ENCODE measurements around the gene UCN2. TPM values are rescaled to one million over a fixed set of nuclear protein-coding genes. Genes with fewer than 3 reads are reported as not detected.
A peak's percentile ranks its signal among the peaks of the same experiment; 100 is the strongest.

The UCN2 gene
- total RNA-seq, 1 experiment from 2014 or later = 1.8 TPM

GRCh38 chr3:48565186-48565585 is 1.6 kb upstream of the UCN2 start:
- Histone ChIP-seq H3K4me1 (ENCODE audit: control insufficient read depth, insufficient read depth, low read length) (peaks cover 11% of the 10 kb centered on the region), H3K4me3 (ENCODE audit: low read depth in 2 of 2, low read length in 2 of 2) (no peak overlapping the region), H3K36me3 (ENCODE audit: control insufficient read depth, insufficient read depth, low read length) (no peaks in the 10 kb centered on the region), H3K27me3 (ENCODE audit: control insufficient read depth, insufficient read depth, low read length) (no peaks in the 10 kb centered on the region), H3K9me3 (ENCODE audit: control insufficient read depth, insufficient read depth, low read depth, low read length) (no peaks in the 10 kb centered on the region), H3K27ac (ENCODE audit: low read length) (no peak overlapping the region)
- TF ChIP-seq SIN3A (IDR thresholded peaks at IDR 0.05; ENCODE audit: borderline replicate concordance, insufficient read depth, low read depth, low read length) (no peak), TCF7L2 (IDR thresholded peaks at IDR 0.05; ENCODE audit: low read depth, low read length) (no peak), POLR2AphosphoS5 (IDR thresholded peaks at IDR 0.05; ENCODE audit: low read depth, low read length) (no peak), REST (IDR thresholded peaks at IDR 0.05; ENCODE audit: insufficient read depth in 1 of 2, low read depth in 2 of 2, low read length in 1 of 2) (no peak), CTCF (IDR thresholded peaks at IDR 0.05) (no peak)
- ChIA-PET CTCF (no interaction called here), POLR2A (no interaction called here)
- DNase-seq (ENCODE audit: low read depth, low spot score) (no peak), ATAC-seq (no peak)
- intact Hi-C loops (cut with micrococcal nuclease; ENCODE audit: unreplicated experiment) (no loop called here), in situ Hi-C loops (cut with HindIII; ENCODE audit: low pct_unique_long_range_greater_than_20kb, low sequenced_read_pairs) (no loop called here)
- BruUV-seq (replicated peaks) = no TSS peak

- Histone ChIP-seq H3K4me1 (ENCODE audit: control insufficient read depth, insufficient read depth, low read length) (peaks cover 11% of the 10 kb centered on the region), H3K4me3 (ENCODE audit: low read depth in 2 of 2, low read length in 2 of 2) (no peak overlapping the region), H3K27me3 (ENCODE audit: control insufficient read depth, insufficient read depth, low read length) (no peaks in the 10 kb centered on the region), H3K27ac (ENCODE audit: low read length) (no peak overlapping the region), H3K36me3 (ENCODE audit: control insufficient read depth, insufficient read depth, low read length) (no peaks in the 10 kb centered on the region), H3K9me3 (ENCODE audit: control insufficient read depth, insufficient read depth, low read depth, low read length) (no peaks in the 10 kb centered on the region)
- no peak for ATAC-seq
- in situ Hi-C loops (cut with HindIII; ENCODE audit: low pct_unique_long_range_greater_than_20kb, low sequenced_read_pairs) = no loop called here
- intact Hi-C loops (cut with micrococcal nuclease; ENCODE audit: unreplicated experiment) = no loop called here
- ChIA-PET CTCF (no interaction called here), POLR2A (no interaction called here)
- TSS peak; percentile 90 for BruUV-seq (replicated peaks)
- TF ChIP-seq SIN3A (IDR thresholded peaks at IDR 0.05; ENCODE audit: borderline replicate concordance, insufficient read depth, low read depth, low read length) (no peak), REST (IDR thresholded peaks at IDR 0.05; ENCODE audit: insufficient read depth in 1 of 2, low read depth in 2 of 2, low read length in 1 of 2) (no peak), POLR2AphosphoS5 (IDR thresholded peaks at IDR 0.05; ENCODE audit: low read depth, low read length) (no peak), CTCF (IDR thresholded peaks at IDR 0.05) (no peak), TCF7L2 (IDR thresholded peaks at IDR 0.05; ENCODE audit: low read depth, low read length) (no peak)
- DNase-seq (ENCODE audit: low read depth, low spot score) = no peak
Observed at GRCh38 chr3:48564667-48565066, 1.1 kb upstream of the UCN2 start.
